Neural crest cell (in vitro differentiated cells): ENCODE measurements around the gene MEFV. TPM values are rescaled to one million over a fixed set of nuclear protein-coding genes. Genes with fewer than 3 reads are reported as not detected.
"Not testable (repeated sequence)": the region's sequence is repeated elsewhere in the genome, so short reads cannot be mapped to it uniquely, and the experiment has no call there.

Experiments used
- DNase-seq: peaks from one replicate; pipeline ENCODE4 v3.0.0; 2021; ENCODE audit warnings: low read depth, mixed read lengths, low spot score
- H3K27ac Mint-ChIP-seq: one replicate; pipeline ENCODE4 v1.8.0; 2021; ENCODE audit warnings: mild to moderate bottlenecking, mixed read lengths; ENCODE audit not compliant: unreplicated experiment
- H3K27me3 Mint-ChIP-seq: 2 replicates; pipeline ENCODE4 v1.8.0; 2021; ENCODE audit warnings: low read depth, mild to moderate bottlenecking, mixed read lengths
- H3K36me3 Mint-ChIP-seq: 2 replicates; pipeline ENCODE4 v1.8.0; 2021; ENCODE audit warnings: low read depth, mild to moderate bottlenecking, mixed read lengths
- H3K4me1 Mint-ChIP-seq: 2 replicates; pipeline ENCODE4 v1.8.0; 2021; ENCODE audit warnings: mixed read lengths
- H3K4me3 Mint-ChIP-seq: one replicate; pipeline ENCODE4 v1.8.0; 2021; ENCODE audit warnings: mild to moderate bottlenecking, mixed read lengths
- H3K9me3 Mint-ChIP-seq: 2 replicates; pipeline ENCODE4 v1.8.0; 2021; ENCODE audit warnings: mixed read lengths
- CTCF ChIP-seq: fragments of 200-600 bp; sonication (generic); conservative IDR thresholded peaks from 2 replicates; pipeline ENCODE4 v1.5.0; 2021; ENCODE audit warnings: antibody characterized with exemption, mild to moderate bottlenecking
- total RNA-seq: library from RNA; stranded (reverse); gene quantifications from 2 replicates; pipeline ENCODE4 v1.2.1, GENCODE V29; 2021

Gene MEFV
- total RNA-seq, 1 donor from 2014 or later = not detected

- no peak overlapping the region for H3K4me3 Mint-ChIP-seq
- no peak overlapping the region for H3K27ac Mint-ChIP-seq
- no peaks in the 10 kb centered on the region for H3K4me1 Mint-ChIP-seq
- peaks cover 74% of the 10 kb centered on the region for H3K27me3 Mint-ChIP-seq
- no peak for DNase-seq
- H3K9me3 Mint-ChIP-seq = peaks cover 16% of the 10 kb centered on the region
- H3K36me3 Mint-ChIP-seq = peaks cover 4% of the 10 kb centered on the region
- TF ChIP-seq CTCF = no peak
Observed at GRCh38 chr16:3202903-3203539, 53.4 kb downstream of the MEFV start.

GRCh38 chr16:3198334-3199072, 57.9 kb downstream of the MEFV start:
- no peak for TF ChIP-seq CTCF
- Mint-ChIP-seq H3K4me3 (no peak overlapping the region), H3K27ac (no peak overlapping the region), H3K9me3 (no peaks in the 10 kb centered on the region), H3K27me3 (peaks cover 89% of the 10 kb centered on the region), H3K36me3 (no peaks in the 10 kb centered on the region), H3K4me1 (no peaks in the 10 kb centered on the region)
- DNase-seq = no peak

- H3K4me1 Mint-ChIP-seq, H3K9me3 Mint-ChIP-seq, H3K4me3 Mint-ChIP-seq, H3K27ac Mint-ChIP-seq, H3K36me3 Mint-ChIP-seq, DNase-seq: not testable (repeated sequence)
- H3K27me3 Mint-ChIP-seq = peaks cover 89% of the 10 kb centered on the region
Observed at GRCh38 chr16:3197694-3198333, 58.6 kb downstream of the MEFV start.

GRCh38 chr16:3195975-3196374, 60.5 kb downstream of the MEFV start:
- H3K4me1 Mint-ChIP-seq = peaks cover 6% of the 10 kb centered on the region
- no peaks in the 10 kb centered on the region for H3K9me3 Mint-ChIP-seq
- H3K4me3 Mint-ChIP-seq = no peak overlapping the region
- DNase-seq = no peak
- H3K36me3 Mint-ChIP-seq = no peaks in the 10 kb centered on the region
- H3K27ac Mint-ChIP-seq = no peak overlapping the region
- H3K27me3 Mint-ChIP-seq = peaks cover 88% of the 10 kb centered on the region
- TF ChIP-seq CTCF = no peak

GRCh38 chr16:3194792-3195191, 61.6 kb downstream of the MEFV start:
- Mint-ChIP-seq H3K9me3 (no peaks in the 10 kb centered on the region), H3K4me3 (no peak overlapping the region), H3K27ac (no peak overlapping the region), H3K36me3 (no peaks in the 10 kb centered on the region), H3K27me3 (peaks cover 88% of the 10 kb centered on the region), H3K4me1 (peaks cover 15% of the 10 kb centered on the region)
- TF ChIP-seq CTCF = no peak
- DNase-seq = no peak
